Activated CD4-positive, CD25-positive, alpha-beta regulatory T cell treated with anti-CD3 and anti-CD28 coated beads, Interleukin-2, amount 50 U/mL, for 72 hours (primary cell): ENCODE data around the gene SLC26A3.

ENCODE experiments used
- DNase-seq: peaks from one replicate; pipeline ENCODE4 v3.0.0; 2021

SLC26A3 gene

DNA sequence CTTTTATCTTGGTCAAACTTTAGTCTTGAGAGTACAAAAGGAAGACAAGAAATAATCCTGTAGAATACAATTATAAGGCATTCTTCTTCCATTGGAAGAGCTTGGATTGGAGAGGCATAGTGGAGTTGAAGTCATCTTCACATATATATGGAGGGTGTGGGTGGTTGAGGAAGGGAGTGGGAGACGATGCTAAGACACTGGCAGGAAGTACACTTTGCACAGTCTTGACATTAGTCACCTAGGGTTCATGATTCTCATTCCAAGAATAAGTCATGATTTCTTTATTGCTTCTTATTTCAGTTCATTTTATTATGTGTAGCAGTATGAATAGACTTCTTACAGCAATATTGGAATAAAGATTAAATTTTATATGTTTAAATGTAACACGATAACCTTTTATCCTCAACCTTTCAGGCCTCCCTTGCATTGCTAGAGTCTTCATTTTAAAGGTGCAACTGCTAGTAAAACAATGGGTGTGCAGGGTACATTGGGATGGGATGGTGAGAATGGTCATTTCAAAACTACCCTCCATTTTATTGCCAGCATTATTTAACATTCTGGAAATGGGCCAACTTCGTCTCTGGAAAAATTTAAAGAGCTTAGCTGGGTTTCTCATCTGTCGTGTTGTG, 12.3 kb upstream of the SLC26A3 start:
- no peak for DNase-seq

DNA sequence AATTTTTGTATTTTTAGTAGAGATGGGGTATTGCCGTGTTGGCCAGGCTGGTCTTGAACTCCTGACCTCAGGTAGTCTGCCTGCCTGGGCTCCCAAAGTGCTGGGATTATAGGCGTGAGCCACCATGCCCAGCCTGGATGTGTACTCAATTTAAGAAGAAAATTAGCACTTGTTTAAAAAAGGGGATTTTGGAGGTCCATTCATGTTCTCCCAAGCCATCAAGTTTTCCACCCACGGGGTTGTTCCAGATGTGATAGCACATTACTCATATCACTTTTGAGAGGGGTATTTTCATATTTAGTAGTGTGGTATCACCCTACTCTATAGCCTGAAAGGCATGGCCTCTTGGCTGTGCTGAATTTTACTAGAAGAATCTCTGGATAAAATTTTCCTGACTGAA, 10.5 kb upstream of the SLC26A3 start:
- no peak for DNase-seq

DNA sequence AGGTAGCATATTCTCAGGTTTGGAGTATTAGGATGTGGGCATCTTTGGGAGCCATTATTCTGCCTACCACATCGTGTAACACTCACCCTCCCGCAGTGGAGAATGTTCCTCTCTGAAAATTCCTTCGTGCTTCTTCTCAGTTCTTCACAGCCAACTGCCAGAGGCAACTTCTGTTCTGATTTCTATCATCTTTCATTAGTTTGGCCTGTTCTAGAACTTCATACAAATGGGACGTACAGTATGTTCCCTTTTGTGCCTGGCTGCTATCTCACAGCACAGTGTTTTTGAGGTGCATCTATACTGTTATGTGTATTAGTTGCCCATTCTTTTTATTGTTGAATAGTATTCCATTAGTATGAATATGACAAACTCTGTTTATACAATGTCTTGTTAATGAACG, 8.9 kb upstream of the SLC26A3 start:
- DNase-seq = no peak

DNA sequence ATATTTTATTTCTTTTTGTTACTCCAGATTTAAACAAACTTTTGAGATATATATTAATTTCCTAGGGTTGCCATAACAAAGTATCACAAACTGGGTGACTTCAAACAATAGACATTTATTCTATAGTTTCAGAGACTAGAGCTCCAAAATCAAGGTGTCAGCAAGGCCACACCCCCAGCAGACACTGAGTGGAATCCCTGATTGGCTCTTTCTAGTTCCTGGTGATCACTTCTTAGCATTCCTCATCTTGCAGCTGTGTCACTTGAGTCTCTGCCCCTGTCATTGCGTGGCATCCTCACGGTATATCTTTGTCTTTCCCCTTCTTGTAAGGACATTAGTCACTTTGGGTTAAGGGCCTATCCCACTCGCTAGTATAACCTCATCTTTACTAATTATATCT, 7.6 kb upstream of the SLC26A3 start:
- DNase-seq = no peak

DNA sequence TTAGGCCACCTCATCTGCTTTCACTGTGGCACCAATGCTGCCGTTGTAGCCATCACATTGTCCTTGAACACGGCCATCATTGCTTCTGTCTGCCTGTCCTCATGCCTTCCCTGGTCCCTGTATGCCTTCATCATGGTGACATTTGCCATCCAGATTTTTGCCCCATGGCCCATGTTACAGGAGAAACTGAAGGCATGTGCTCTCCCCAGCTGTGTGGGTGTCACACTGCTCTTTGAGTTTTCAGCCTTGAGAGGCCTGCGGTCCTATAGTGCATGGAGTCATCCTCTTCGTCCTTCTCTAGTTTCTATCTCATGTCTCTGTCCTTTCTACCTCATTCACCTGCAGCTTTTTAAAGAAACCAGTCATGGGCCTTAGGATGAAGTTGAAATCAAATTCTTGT, 6.2 kb upstream of the SLC26A3 start:
- no peak for DNase-seq

DNA sequence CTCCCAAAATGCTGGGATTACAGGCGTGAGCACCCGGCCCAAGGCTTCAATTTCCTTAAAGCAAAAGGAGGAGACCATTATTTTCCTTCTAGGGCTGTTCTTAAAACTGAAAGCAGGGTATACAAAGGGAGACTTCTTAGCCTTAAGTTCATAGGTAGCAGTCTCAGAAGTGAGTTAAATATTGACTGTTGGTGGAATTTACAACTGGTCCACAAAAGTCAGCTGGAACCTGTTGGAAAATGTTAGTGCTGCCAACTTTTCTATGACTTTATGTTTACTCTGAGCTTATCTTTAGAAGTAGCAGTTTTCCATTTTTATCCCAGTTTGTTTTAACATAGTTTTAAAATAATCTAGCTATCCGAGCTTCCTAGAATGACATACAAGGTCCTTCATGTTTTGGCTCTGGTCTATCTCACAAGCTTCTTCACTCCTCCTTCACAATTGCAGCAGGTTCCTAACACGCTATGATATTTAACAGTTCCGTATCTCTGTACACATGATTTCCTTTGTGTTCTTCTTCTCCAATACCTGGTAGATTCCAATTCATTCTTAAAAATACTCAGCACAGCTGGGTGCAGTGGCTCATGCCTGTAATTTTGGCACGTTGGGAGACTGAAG, 3.3 kb downstream of the SLC26A3 start:
- no peak for DNase-seq

DNA sequence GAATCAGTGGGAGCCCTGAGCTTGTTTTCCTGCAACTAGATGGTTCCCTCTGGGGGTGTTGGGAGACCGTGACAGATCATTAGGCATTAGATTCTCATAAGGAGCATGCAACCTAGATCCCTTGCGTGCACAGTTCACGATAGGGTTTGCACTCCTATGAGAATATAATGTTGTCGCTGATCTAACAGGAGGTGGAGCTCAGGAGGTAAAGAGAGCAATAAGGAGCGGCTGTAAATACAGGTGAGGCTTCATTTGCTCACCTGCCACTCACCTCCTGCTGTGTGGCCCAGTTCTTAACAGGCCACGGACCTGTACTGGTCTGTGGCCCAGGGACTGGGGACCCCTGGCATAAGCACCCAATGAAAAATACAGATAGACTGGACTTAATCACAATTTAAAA, 10.7 kb downstream of the SLC26A3 start:
- DNase-seq = no peak

DNA sequence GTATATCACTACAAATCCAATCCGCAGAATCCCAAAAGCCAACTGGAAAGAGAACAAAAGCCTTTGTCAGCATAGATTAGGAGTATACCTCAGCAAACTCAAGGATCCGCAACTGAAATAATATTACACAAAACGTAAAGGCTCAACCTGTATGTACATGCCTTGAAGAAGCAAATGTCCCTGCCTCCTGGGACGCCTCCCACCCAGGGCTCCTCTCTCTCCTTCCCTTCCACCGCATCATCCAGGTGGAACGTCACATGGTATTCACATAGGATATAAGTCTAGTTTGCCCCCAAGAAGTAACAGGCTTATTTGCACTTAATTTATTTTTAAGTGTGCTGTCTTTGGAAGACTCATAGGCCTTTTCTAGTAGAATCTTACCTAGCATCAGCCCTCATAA, 13.4 kb downstream of the SLC26A3 start:
- no peak for DNase-seq

DNA sequence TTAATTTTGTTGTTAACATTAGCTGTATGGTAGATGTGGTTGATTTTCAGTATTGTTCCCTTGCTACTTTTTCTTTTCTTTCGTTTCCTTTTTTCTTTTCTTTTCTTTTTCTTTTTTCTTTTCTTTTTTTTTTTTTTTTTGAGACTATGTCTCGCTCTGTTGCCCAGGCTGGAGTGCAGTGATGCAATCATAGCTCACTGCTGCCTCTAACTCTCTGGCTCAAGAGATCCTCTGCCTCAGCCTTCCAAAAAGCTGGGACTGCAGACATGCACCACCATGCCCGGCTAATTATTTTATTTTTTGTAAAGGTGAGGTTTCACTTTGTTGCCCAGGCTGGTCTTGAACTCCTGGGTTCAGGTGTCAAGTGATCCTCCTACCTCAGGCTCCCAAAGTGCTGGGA, 14.4 kb downstream of the SLC26A3 start:
- DNase-seq = no peak

DNA sequence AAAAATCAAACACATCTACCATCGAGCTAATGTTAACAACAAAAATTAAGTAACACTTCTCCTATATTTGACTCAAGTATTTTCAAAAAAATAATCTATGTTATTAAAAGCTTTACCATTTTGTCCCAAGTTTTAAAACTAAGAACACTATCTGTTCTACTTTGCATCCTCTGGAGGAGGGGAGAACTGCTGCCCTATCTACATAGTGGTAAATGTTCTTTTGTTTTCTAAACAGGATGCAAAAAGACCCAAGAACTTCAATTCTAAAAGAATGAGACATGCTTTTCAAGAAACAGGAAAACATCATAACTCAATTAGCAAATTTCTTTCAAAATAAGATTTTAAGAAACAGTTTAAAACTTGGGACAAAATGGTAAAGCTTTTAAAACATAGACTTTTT, 14.8 kb downstream of the SLC26A3 start:
- DNase-seq = no peak

DNA sequence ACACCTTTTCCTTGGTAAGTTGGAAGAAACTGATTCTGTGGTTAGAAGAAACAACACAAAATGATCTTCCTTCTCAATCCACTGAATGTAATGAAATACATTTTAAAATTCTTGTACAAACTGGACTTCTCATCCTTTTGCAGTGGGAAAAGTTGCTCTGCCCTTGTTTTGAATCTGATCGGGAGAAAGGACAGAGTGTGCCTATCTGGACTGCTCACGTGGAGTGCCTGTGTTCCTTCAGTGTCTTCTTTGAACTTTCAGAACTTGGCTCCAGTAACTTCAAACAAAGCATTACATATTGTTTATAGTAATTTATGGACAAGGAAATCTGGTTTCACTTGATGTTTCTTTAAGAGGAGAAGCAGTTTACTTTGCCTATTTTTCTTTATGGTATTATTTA, 17.1 kb downstream of the SLC26A3 start:
- no peak for DNase-seq

DNA sequence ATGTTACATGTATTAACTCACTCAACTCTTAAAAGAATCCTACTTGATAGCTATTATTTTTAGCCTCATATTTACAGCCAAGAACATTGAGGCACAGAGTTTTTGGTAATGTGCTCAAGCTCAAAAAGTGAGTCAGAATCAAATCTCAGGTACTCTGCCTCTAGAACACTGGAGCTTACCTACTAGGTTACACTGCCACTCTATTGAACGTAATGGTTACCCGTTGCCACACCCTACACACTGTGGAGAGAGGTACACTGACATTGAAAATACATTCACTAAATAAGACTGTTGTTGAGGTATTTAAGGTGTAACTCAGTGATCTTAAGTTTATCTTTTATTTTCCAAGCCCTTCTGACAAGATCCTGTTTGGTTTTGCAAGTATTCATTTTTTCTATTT, 17.9 kb downstream of the SLC26A3 start:
- DNase-seq = no peak

DNA sequence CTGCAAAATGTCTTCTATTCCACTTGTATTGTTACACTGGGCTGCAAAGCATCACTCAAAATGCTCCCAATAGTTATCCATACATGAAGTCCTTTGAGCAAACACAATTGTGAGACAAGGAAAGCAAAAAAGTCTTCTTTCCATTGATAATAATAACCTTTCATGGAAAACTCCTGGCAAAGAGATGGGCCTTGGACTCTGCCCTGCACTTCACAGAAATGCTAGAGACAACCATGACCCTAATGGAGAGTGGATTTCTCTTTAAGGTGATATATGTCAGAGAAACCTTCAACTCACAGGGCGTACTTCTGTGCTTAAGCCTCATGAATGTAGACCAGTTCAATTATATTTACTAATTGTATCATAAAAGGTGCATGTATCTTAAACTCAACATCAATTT, 19.4 kb downstream of the SLC26A3 start:
- DNase-seq = no peak

DNA sequence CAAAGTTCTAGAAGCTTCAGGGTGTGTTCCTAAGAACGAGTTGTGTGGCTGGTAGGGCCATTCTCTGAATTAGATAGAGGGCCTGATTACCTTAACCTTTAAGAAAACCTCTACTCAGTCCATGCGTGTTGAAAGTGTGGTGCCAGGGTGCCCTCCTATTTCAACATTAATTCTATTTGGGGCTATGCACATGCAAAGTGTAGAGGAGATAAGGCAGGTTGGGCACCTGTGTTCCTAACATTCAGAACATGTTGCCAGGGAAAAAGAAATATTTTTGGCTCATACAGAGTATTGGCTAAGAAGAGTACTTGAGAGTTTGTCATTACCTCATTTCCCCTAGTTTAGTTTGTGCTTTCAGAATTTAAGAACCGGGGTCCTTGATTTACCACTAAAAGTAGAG, 20.6 kb downstream of the SLC26A3 start:
- DNase-seq = no peak

DNA sequence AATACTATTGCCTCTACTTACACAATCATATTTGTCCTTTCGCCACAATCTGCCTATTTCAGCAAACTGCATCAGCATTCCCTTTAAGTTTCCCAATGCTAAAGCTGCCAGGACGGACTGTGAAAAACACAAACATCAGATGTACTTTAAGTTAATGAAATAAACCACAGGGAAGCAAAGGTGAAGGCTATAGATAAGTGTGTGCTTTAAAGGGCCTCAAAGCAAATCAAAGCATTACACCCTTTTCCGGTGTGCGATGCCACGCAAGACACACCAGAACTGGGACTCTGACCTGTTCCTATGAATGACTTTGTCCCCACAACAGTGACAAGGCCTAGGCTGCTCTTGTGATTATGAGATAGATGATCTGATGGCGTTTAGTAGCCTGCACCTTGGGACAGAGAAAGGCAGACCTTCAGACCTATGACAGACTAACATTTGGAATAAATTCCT, 23.4 kb downstream of the SLC26A3 start:
- no peak for DNase-seq

DNA sequence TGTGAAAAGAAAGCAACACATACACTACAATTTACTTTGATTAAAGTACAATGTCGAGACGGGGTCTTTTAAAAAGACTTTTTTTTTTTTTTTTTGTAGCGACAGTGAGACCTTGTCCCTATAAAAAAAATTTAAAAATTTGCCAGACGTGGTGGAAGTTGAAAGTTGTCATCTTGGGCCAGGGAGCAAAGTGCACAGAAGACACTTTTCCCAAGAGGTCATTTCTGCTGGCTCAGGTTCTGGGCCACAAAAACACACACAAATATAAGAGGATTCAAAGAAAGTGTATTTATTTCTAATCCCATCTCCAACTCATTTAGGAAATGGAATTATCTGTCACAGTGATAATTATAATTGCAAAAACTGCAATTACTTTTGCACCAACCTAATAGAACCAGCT, 24.7 kb downstream of the SLC26A3 start:
- DNase-seq = no peak

DNA sequence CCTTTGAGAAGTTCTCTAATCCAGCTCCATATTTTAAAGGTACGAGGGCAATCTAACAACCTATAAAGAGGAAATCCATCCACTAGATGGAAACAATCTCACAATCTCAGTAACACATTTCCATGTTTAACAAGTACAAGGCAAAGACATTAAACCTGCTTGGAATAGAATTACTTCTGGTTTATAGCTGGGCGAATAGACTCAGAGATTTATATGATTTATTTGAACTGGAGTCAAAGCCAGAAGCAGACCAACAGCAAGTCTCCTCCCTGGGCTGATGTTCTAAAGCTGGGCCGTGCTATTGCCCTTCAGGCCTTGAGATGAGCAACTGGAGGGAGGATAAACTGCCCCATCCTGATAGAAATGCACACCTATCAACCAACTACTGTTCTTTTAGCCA, 25.3 kb downstream of the SLC26A3 start:
- DNase-seq = no peak

DNA sequence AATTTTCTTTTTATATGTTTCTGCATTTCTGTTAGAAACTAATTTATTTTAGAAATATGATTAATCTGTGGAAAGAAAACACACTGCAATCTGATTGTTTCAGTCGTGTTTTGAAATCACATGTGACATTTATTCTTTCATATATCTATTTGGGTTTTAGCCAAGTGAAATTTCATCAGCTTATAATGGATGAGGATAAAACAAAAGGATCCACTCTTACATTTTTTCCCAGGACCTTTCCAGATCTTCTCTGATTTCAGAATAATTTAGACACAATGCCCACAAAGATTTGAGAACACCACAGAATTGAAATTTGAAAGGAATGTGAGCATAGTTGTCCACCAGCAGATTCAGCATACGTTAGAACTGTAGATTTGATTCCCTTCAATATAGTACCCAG, 30.0 kb downstream of the SLC26A3 start:
- no peak for DNase-seq

DNA sequence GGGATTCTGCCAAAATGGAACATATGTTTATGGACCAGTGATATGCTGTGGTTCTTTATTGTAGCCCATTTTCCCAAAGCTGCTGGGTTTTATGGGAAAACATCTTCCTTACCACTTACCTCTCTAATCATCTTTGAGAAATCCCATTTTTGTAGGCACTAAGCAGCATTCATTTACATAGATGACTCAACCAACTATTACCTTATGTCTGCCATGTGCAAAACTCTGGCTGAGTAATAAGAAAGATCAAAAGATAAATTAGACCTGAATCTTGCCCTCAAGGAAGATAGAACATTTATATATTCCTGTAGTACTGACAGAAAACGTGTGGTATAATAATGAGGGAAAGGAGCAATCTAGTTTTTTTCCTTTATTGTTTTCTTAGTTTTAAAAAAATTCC, 34.8 kb downstream of the SLC26A3 start:
- no peak for DNase-seq

DNA sequence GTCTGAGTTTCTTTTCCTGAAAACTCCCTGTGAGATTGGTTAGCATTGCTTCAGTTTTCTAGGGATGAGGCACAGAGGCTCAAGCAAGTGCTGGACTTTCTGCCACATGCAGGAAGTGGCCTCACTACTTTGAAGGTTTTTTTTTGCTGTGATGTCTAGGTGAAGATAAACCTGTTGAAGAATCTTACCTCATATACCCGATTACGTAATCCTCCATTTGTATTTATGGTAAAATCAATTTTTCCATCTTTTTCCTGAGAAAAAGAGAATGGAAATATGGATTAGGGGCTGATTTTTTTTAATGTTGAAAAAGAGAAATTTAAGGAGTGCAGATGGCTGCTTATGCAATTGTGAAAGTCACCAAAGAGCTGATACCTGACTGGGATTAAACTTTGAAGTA, 35.6 kb downstream of the SLC26A3 start:
- DNase-seq = no peak

DNA sequence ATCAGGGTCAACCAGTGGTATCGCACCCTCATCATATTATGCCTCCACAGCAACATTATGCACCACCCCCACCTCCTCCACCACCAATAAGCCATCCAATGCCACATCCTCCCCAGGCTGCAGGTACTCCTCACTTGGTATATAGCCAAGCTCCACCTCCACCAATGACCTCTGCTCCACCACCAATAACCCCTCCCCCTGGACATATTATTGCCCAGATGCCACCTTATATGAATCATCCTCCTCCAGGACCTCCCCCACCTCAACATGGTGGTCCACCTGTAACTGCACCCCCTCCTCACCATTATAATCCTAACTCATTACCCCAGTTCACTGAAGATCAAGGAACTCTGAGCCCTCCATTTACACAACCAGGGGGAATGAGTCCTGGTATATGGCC, 44.4 kb downstream of the SLC26A3 start:
- DNase-seq = no peak

DNA sequence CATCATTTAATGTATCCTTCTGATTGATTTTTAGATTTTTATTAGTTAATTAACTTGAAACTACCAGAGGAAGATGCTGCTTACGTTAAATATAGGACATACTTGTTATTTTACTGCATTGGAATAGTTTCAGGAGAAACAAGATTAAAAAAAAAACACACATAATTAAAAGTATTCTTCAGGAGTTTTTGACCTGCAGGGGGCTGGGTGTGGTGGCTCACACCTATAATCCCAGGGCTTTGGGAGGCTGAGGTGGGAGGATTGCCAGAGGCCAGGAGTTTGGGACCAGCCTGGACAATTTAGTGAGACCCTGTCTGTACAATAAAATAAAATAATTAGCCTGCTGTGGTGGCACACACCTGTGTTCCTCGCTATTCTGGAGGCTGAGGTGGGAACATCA, 48.4 kb downstream of the SLC26A3 start:
- no peak for DNase-seq

DNA sequence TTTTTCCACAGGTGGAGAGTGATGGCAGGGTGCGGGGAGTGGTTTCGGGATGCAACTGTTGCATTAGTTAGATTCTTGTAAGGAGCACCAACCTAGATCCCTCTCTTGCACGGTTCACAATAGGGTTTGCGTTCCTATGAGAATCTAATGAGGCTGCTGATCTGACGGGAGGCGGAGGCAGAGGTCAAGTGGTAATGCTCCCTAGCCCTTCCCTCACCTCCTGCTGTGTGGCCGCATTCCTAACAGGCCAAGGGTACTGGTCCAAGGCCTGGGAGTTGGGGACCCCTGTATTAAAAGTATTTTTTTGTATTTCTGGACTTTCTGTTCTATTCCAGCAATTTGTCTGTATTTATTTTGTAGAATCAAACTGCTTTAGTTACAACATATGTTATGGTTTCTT, 51.9 kb downstream of the SLC26A3 start:
- DNase-seq = no peak

DNA sequence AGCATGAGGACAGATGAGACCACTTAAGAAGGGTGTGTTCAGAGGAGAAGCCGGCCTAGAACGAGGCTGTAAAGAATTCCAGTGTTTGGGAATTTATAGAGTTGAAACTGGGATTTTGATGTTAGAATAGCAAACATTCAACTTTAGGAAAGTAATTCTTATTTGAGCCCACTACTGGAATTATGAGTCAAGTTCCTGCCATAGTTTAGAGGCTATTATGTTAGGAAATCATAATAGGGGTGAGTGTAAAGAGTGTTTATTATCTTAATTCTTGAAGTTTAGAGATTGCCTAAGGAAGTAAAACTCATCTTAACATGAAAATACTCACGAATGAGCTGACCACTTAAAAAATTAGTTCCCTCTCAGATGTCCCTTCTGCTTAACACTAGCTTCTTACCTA, 57.0 kb downstream of the SLC26A3 start:
- no peak for DNase-seq

DNA sequence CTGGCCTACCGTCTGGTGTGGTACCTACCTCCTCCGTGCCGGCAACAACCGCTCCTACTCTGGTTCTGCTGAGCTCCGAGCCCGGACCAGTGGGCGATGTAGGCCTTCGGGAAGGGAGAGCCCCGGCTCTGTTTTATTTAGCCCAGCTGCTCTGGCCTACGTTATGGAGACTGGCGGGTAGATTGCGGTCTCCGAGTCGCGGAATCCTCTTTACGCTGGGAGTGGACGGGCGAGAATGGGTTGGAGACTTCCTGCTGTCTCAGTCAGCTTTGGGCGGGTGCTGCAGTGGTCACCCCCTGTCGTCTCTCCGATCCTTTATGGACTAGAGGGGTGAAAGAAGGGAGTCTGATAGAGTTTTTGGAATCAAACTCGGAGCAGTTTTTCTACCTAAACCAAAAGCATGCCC, 58.7 kb downstream of the SLC26A3 start:
- DNase-seq = no peak
